ENCODE data around the gene LOXL3.
"Not testable (repeated sequence)": the region's sequence is repeated elsewhere in the genome, so short reads cannot be mapped to it uniquely, and the experiment has no call there.

The LOXL3 gene

GRCh38 chr2:74564222-74564621 is 10.5 kb upstream of the LOXL3 start:
- H4K20me1 ChIP-seq (ENCODE audit: control insufficient read depth, insufficient read depth, low read depth, low read length) = no peaks in the 10 kb centered on the region
- H3K9me2 ChIP-seq (replicated peaks; ENCODE audit: control insufficient read depth, low read length) = no peaks in the 10 kb centered on the region
- TF ChIP-seq EZH2phosphoT487 (IDR thresholded peaks at IDR 0.05; ENCODE audit: borderline replicate concordance, low read length) = no peak
- no peak for TF ChIP-seq CTCF (IDR thresholded peaks at IDR 0.05; ENCODE audit: low read depth, low read length, poor library complexity, severe bottlenecking)
- no peaks in the 10 kb centered on the region for H3K9me3 ChIP-seq (ENCODE audit: control insufficient read depth, insufficient read depth, low read length)
- no peak overlapping the region for H3K4me2 ChIP-seq (ENCODE audit: low read length)
- no peaks in the 10 kb centered on the region for H3K4me1 ChIP-seq (ENCODE audit: control insufficient read depth, low read length)
- H3K79me2 ChIP-seq (ENCODE audit: control insufficient read depth, low read length) = no peaks in the 10 kb centered on the region
- H3K27me3 ChIP-seq (ENCODE audit: control insufficient read depth, low read length) = peaks cover 21% of the 10 kb centered on the region
- no peak overlapping the region for H3K27ac ChIP-seq (ENCODE audit: low read depth, low read length)
- no peaks in the 10 kb centered on the region for H3F3A ChIP-seq (ENCODE audit: control insufficient read depth, insufficient read depth)
- no peak overlapping the region for H3K4me3 ChIP-seq (ENCODE audit: low read length)
- no peaks in the 10 kb centered on the region for H3K36me3 ChIP-seq (ENCODE audit: control insufficient read depth, low read length)

GRCh38 chr2:74562126-74562775 is 8.5 kb upstream of the LOXL3 start:
- no peak overlapping the region for H3K27ac ChIP-seq (ENCODE audit: low read depth, low read length)
- H3K79me2 ChIP-seq (ENCODE audit: control insufficient read depth, low read length) = no peaks in the 10 kb centered on the region
- no peaks in the 10 kb centered on the region for H4K20me1 ChIP-seq (ENCODE audit: control insufficient read depth, insufficient read depth, low read depth, low read length)
- H3K4me1 ChIP-seq (ENCODE audit: control insufficient read depth, low read length) = no peaks in the 10 kb centered on the region
- H3K9me3 ChIP-seq (ENCODE audit: control insufficient read depth, insufficient read depth, low read length) = no peaks in the 10 kb centered on the region
- H3K4me2 ChIP-seq (ENCODE audit: low read length) = no peak overlapping the region
- no peak overlapping the region for H3K4me3 ChIP-seq (ENCODE audit: low read length)
- H3K27me3 ChIP-seq (ENCODE audit: control insufficient read depth, low read length) = peaks cover 21% of the 10 kb centered on the region
- no peak for TF ChIP-seq EZH2phosphoT487 (IDR thresholded peaks at IDR 0.05; ENCODE audit: borderline replicate concordance, low read length)
- no peak for TF ChIP-seq CTCF (IDR thresholded peaks at IDR 0.05; ENCODE audit: low read depth, low read length, poor library complexity, severe bottlenecking)
- no peaks in the 10 kb centered on the region for H3K36me3 ChIP-seq (ENCODE audit: control insufficient read depth, low read length)
- H3F3A ChIP-seq (ENCODE audit: control insufficient read depth, insufficient read depth) = no peaks in the 10 kb centered on the region
- no peaks in the 10 kb centered on the region for H3K9me2 ChIP-seq (replicated peaks; ENCODE audit: control insufficient read depth, low read length)

- H3K9me3 ChIP-seq (ENCODE audit: control insufficient read depth, insufficient read depth, low read length); H3K4me2 ChIP-seq (ENCODE audit: low read length); H3K4me3 ChIP-seq (ENCODE audit: low read length); H3K79me2 ChIP-seq (ENCODE audit: control insufficient read depth, low read length); H4K20me1 ChIP-seq (ENCODE audit: control insufficient read depth, insufficient read depth, low read depth, low read length); H3K4me1 ChIP-seq (ENCODE audit: control insufficient read depth, low read length); H3K9me2 ChIP-seq (replicated peaks; ENCODE audit: control insufficient read depth, low read length); H3F3A ChIP-seq (ENCODE audit: control insufficient read depth, insufficient read depth); H3K27ac ChIP-seq (ENCODE audit: low read depth, low read length): not testable (repeated sequence)
- H3K36me3 ChIP-seq (ENCODE audit: control insufficient read depth, low read length) = peaks cover 11% of the 10 kb centered on the region
- peaks cover 21% of the 10 kb centered on the region for H3K27me3 ChIP-seq (ENCODE audit: control insufficient read depth, low read length)
These were observed 7.3 kb upstream of the LOXL3 start for GRCh38 chr2:74561022-74561421.

GRCh38 chr2:74560591-74560990 is 6.8 kb upstream of the LOXL3 start:
- Histone ChIP-seq H3K27me3 (ENCODE audit: control insufficient read depth, low read length) (peaks cover 21% of the 10 kb centered on the region), H3K36me3 (ENCODE audit: control insufficient read depth, low read length) (peaks cover 13% of the 10 kb centered on the region), H3K79me2 (ENCODE audit: control insufficient read depth, low read length) (peaks cover 7% of the 10 kb centered on the region), H3K4me1 (ENCODE audit: control insufficient read depth, low read length) (peaks cover 4% of the 10 kb centered on the region), H3K9me3 (ENCODE audit: control insufficient read depth, insufficient read depth, low read length) (no peaks in the 10 kb centered on the region), H3F3A (ENCODE audit: control insufficient read depth, insufficient read depth) (no peaks in the 10 kb centered on the region), H4K20me1 (ENCODE audit: control insufficient read depth, insufficient read depth, low read depth, low read length) (no peaks in the 10 kb centered on the region; the same call in 1 of the 2 replicates), H3K27ac (ENCODE audit: low read depth, low read length) (no peak overlapping the region), H3K4me2 (ENCODE audit: low read length) (no peak overlapping the region), H3K4me3 (ENCODE audit: low read length) (no peak overlapping the region), H3K9me2 (replicated peaks; ENCODE audit: control insufficient read depth, low read length) (no peaks in the 10 kb centered on the region)
- TF ChIP-seq EZH2phosphoT487 (IDR thresholded peaks at IDR 0.05; ENCODE audit: borderline replicate concordance, low read length) = no peak
- no peak for TF ChIP-seq CTCF (IDR thresholded peaks at IDR 0.05; ENCODE audit: low read depth, low read length, poor library complexity, severe bottlenecking)

Measured in DOHH2 (cell line).